Measurements from ENCODE around the gene TGFBRAP1.

Gene TGFBRAP1

DNA sequence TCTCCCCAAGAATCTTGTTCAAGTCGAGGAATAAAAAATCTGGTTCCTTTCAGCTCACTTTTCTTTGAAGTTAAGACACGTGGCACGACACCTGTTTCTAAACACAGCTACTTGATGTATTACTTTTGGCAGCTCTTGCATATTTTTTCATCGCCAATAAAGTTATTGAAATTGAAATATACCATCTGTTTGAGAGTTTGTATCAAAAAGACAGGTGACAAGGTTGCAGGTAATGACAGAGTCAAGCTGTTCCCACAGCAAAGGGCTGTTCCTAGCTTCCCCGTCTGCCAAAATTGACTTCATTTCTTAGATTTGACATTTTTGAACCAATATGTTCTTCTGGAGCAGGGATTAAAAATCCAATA is 93.5 kb downstream of the TGFBRAP1 start:
- no peak for DNase-seq

DNA sequence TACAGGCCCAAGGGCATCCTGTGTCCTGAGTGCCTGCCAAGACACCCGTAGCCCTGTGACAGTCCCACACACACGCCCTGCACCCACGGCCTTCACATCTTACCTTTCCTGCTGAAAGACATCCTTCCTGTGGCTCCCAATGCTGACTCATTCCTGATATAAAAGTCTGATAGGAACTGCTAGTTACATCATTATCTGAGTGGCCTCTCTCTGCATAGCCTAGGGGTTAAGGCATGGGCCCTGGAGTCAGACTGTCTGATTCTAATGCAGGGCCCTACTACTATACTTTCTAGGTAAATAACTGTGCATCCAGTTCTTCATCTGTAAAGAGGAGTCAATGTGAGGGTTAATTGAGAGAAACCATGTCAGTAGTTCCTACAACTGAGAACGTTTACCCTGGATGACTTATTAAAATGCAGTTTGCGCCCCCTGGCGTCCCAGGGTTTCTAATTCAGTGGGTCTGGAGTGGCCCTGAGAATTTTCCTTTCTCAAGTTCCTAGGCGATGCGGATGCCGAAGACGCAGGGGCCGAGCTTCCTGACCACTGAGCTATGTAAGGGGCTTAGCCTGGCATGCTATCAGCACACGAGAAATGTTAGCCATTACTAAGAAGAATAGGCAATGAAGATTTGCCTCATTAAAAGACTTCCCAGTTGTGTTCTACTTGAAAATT is 94.0 kb downstream of the TGFBRAP1 start:
- peak; percentile 84 for DNase-seq

DNA sequence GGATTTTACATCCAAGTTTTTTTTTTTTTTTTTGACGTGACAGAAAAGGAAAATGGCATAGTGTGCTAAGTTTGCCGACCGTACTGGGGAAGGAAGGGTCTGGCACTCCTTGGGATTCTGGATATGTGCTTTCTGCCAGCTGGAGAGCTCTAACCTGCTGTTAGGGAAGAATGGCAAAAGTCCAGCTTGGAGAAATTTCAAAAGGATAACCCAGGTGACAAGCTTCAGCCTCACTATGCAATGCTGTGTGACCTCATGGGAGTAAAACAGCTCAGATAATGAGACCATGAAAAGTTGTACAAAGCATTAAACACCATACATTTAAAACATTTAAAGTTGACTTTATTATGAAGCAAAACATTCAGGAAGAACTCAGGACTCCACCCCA is 98.3 kb downstream of the TGFBRAP1 start:
- no peak for DNase-seq

DNA sequence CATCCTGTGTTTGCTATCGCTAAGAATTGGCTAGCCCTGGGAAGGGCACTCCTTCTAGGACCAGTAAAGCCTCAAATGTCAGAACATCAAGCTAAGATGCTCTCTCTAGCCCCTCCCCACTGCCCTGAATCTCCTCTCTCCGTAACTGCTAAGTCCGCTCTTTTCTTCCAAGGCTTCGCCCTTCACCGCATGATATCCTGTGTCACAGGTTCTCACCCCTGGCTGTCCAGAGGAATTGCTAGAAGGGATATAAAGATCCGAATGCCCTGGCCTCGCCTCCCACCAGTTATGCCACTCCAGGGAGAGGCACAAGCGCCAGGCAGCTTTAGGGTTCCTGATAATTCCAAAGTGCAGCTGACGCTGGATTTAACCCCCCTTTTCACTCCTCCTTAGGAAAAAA is 105.1 kb downstream of the TGFBRAP1 start:
- no peak for DNase-seq

DNA sequence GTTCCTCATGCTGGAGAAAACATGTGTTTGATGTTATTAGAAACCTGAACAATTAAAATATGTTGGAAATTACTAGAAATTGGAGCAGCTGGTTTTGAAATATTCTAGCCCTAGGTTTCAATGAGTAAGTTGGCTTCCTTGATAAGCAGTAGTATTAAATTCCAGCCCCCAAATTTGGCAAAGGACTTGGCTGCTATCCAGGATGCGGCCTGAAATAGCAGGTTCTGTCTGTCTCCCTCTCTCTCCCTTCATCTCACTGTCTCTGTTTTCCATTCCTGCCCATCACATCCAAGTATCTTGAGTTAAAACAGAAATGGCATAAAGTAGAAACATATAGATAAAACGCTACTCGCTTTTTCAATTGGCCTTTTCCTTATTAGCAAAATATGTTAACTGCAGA is 108.9 kb downstream of the TGFBRAP1 start:
- DNase-seq = no peak

DNA sequence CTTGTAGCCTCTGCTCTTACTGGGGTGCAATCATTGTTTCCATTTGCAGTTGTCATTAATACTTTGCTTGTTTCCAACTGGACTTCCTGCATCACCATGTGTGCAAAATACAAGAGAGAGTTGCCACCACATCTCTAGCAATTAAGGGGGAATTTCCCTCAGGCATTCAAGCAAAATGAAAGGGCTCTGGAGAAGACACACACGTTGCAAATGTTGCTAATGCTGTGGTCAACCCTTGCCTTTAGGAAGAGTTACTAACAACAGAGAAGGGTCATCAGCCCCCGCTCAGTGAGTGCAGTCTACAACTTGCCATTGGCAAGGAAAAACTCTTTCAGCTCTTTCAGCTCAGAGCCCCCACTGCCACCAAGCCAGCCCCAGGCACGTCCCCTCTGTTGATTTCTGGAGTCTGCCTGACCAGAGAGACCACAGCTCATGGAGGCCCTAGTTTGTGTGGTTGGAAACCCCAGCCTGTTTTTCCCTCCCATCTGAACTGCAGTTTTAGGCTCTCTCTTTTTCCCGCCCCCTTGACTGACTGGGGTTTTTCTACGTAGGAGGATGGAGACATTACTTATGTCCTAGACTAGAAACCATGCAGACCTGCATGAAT is 113.8 kb downstream of the TGFBRAP1 start:
- no peak for DNase-seq
